ENCODE results near the gene CAMK2B.

- TF ChIP-seq TAF1 (IDR thresholded peaks at IDR 0.05; ENCODE audit: low read depth, low read length) (no peak), POLR2A (IDR thresholded peaks at IDR 0.05; ENCODE audit: low read depth, low read length) (no peak), POLR2AphosphoS5 (IDR thresholded peaks at IDR 0.05; ENCODE audit: low read depth, low read length) (no peak), SPI1 (IDR thresholded peaks at IDR 0.05; ENCODE audit: low read depth, low read length) (no peak), PAX5 (IDR thresholded peaks at IDR 0.05; ENCODE audit: insufficient read depth, low read length, severe bottlenecking) (no peak), POU2F2 (IDR thresholded peaks at IDR 0.05; ENCODE audit: low read depth, low read length) (no peak)
Observed at GRCh38 chr7:44284216-44284615, 41.2 kb downstream of the CAMK2B start.
